Camera-type eye (tissue), 1 donor: ENCODE results near the gene TSSK6. TPM values are rescaled to one million over a fixed set of nuclear protein-coding genes. Genes with fewer than 3 reads are reported as not detected.

ENCODE experiments used
- total RNA-seq: library from RNA; depleted of rRNA; stranded (reverse); fragments of >200 nt; gene quantifications from one replicate; pipeline ENCODE4 v1.2.3, GENCODE V29; 2014

Gene TSSK6
- 2.4 TPM for total RNA-seq

DNA sequence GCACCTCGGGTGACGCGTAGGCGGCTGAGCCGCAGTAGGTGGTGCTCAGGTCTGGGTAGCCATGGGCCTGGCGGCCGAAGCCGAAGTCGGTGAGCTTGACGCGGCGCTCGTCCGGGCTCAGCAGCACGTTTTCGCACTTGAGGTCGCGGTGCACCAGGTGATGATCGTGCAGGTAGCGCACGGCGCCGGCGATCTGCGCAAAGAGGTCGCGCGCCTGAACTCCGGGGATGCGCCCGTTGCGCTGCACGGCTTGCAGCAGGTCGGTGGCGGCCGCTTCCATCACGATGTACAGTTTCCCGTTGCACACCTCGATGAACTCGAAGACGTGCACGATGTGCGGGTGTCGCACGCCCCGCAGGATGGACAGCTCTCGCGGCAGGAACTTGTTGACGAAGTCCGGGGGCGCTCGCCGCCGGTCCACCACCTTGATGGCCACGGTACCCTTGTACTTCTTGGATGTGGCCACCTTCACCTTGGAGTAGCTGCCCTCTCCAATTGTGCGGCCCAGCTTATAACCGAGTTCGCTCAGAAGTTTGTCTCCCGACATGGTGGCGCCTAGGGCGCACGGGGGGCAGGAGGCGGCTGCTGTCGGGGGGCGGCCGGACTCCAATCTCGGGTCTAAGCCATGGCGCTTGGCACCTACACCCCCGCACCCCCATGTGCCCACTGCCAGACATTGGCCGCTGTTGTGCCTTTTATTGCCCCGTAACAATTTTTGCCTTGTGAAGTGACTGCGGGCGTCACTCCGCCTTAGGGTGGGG, at the start of gene TSSK6:
TSS of gene TSSK6 (minus strand) at position 668 of the 761 bp plus-strand sequence. CDS start at position 547, 121 bp downstream.

DNA sequence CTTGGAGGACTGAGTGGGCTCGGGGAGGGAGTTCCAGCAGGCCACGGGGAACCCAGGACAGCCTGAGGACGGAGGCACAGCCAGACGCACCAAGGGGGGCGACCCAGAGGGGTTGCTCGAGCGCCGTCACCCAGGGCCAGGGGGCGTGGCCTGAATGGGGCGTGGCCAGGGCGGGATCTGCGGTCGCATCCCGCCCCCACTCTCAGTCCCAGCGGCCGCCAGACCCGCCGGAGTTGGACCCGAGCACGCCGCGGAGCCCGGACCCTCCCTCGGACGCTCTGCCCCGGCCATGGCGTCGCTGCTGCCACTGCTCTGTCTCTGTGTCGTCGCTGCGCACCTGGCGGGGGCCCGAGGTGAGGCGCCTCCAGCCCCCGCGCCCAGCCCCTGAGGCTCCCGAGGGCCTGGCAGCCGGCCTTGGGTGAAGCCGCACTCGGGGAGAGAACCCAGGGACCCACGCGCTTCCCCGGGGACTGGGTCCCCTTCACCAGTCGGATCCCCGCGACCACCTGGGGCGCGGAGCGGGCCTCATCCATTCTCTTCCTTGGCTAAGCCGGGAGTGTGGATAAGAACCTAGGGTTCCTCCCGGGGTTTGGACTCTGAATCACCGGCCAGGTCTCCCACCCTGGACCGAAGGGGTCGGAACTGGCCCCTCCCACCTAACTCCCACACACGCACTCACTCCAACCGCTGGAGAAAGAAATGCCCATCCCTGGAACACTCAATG, 22.9 kb upstream of the TSSK6 start, which contains the start of gene CILP2:
TSS of gene CILP2 (plus strand) at position 205 of the 724 bp plus-strand sequence. CDS start at position 290, 85 bp downstream.

DNA sequence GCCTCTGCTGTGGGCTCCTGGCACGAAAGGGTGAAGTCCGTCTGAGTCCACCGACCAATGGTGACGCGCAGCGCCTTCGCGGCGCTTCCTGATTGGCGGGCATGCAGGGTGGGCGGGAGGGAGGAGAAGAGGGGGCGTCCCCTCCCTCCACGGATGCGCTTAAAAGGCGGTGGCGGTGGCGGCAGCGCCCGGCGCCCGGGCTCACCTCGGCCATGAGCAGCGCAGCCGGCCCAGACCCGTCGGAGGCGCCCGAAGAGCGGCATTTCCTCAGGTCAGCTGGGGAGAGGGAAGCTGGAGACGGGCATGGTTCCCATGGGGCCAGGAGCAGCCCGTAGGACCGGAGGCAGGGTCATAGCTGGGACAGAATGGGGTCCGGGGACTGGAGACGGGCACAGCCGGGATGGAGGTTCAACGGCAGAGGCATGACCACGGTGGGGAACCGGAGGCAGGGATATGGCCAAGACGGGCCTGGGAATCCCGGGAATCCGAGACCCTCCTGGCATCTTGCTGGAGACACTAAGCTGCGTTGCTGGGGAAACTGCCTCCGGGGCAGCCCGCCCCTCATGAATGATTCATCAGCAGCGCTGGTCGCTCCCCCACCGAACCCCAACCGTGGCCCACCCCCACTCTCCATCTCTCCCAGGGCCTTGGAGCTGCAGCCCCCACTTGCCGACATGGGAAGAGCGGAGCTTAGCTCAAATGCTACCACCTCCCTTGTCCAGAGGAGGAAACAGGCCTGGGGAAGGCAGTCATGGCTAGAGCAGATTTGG, 13.6 kb upstream of the TSSK6 start, which contains the start of gene YJEFN3:
TSS of gene YJEFN3 (plus strand) at position 191 of the 770 bp plus-strand sequence. CDS start at position 213, 22 bp downstream.

DNA sequence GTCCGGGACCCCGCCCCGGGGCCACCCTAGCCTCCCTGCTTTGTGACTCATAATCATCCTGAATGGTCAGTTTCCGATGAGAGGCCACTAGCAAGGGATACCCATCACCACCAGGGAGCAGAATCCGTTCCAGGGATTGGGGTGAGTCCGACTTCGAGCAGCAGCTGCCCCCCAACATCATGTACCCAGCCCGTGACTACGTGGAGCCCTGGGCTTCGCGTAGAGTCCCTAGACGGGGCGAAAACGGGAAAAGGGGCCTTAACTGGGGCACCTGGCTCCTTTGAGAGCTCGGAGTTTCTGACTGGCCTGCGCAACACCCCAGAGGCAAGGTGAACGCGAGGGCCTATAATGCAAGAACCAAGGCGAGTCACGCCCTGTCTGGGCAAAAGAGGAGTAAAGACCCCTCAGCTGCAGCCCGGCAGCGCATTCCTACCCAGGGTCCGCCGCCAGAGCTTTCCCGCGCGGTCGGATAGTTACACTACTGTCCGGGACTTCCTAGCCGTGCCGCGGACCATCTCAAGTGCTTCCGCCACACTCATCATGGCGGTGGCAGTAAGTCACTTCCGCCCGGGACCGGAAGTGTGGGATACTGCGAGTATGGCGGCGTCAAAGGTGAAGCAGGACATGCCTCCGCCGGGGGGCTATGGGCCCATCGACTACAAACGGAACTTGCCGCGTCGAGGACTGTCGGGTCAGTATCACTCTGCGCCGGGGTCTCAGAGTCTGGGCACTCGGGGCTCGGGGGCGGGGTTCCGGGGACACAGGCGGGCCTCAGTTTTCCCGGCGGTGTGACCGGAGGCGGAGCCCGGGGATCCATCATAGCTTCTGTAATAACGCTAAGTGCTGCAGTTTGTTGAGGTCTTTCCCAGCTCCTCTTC, 533 bp upstream of the TSSK6 start, which contains the start of gene NDUFA13:
TSS of gene NDUFA13 (plus strand) at position 584 of the 878 bp plus-strand sequence. CDS start at position 598, 14 bp downstream.

Other genes starting within 250 kb of the TSSK6 start
- 0.99 TPM for gene TM6SF2, start 242.2 kb downstream of the TSSK6 start, total RNA-seq
- gene SUGP1, start 195.0 kb downstream of the TSSK6 start, total RNA-seq, result 36.1 TPM
- gene MAU2, start 194.7 kb downstream of the TSSK6 start, total RNA-seq, result 88.7 TPM
- 43.4 TPM for gene GATAD2A, start 109.9 kb downstream of the TSSK6 start, total RNA-seq
- 44.9 TPM for gene NDUFA13, start 677 bp upstream of the TSSK6 start, total RNA-seq
- gene YJEFN3, start 13.4 kb upstream of the TSSK6 start, total RNA-seq, result 3.2 TPM
- 3.7 TPM for gene CILP2, start 22.7 kb upstream of the TSSK6 start, total RNA-seq
- gene PBX4, start 103.1 kb upstream of the TSSK6 start, total RNA-seq, result 8.6 TPM
- gene LPAR2, start 112.7 kb upstream of the TSSK6 start, total RNA-seq, result 15.4 TPM
- gene GMIP, start 128.1 kb upstream of the TSSK6 start, total RNA-seq, result 9.2 TPM
- gene ATP13A1, start 148.1 kb upstream of the TSSK6 start, total RNA-seq, result 80.7 TPM
- 9.3 TPM for gene ZNF101, start 153.3 kb upstream of the TSSK6 start, total RNA-seq
- 30.3 TPM for gene ZNF14, start 217.6 kb upstream of the TSSK6 start, total RNA-seq